ENCODE data around the gene LRP1-AS. TPM values are rescaled to one million over a fixed set of nuclear protein-coding genes. Genes with fewer than 3 reads are reported as not detected.

The LRP1-AS gene
- total RNA-seq, 1 experiment from 2014 or later: not detected

DNA sequence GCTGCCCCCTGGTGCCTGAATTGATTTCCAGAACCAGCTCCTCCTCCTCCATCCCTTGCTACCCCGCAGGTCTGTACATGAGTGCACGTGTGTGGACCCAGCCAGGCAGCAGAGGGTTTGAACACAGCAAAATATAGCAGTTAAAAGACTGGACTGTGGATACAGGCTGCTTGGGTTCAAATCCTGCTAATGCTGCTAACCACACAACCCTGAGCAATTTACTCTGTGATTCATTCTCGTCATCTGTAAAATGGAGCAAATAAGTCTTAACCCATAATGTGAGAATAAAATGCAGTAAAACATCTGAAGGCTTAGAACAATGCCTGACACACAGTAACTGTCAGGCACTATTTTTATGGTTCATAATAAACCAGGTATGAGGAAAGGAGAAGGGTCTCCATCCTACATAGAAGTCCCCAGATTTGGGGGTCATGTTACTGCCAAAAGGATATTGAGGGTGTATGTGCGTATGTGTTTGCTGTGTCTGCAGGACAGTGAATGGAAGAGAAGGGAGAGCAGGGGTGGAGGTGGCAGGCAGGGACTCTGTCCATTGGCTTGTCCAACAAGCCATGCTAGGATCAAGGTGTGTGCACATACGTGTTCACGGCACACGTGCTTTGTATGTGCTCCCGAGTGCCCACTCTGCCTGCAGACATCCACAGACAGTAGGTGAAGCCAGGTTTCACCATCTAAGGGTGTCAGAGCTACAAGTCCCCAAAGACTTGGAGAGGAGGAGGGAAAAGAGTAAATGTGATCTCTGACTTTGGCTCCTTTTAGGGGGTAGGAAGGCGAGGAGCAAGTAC is 34.7 kb downstream of the LRP1-AS start:
- DNase-seq (ENCODE audit: unreplicated experiment): no peak
- peak overlapping the region; percentile 80 for H3K4me3 Mint-ChIP-seq (ENCODE audit: unreplicated experiment)
- POLR2A ChIA-PET: interaction anchor here (0.5 to 10.2 kb wide), 35 partner anchors 9 to 1040 kb away, joined by 3 to 610 read pairs (median 8); partner anchors contain the start of genes LRP1, NAB2, NACA and NEMP1
- H3K27ac Mint-ChIP-seq (ENCODE audit: low read depth, unreplicated experiment): peak overlapping the region; percentile 89
- intact Hi-C loops (cut with micrococcal nuclease): loop anchor here (1.0 kb wide), 2 partner anchors 43 to 104 kb away; no protein-coding TSS in a partner anchor
- CTCF ChIA-PET: interaction anchor here (0.5 to 7.3 kb wide), 27 partner anchors 10 to 426 kb away, joined by 3 to 147 read pairs (median 5); partner anchors contain the start of genes GLI1, NAB2 and NEMP1
- H3K27me3 Mint-ChIP-seq (ENCODE audit: insufficient read depth, unreplicated experiment): no peaks in the 10 kb centered on the region
- BruUV-seq (replicated peaks): no TSS peak
- H3K36me3 Mint-ChIP-seq (ENCODE audit: insufficient read depth, unreplicated experiment): peaks cover 16% of the 10 kb centered on the region
- H3K9me3 Mint-ChIP-seq (ENCODE audit: unreplicated experiment): no peaks in the 10 kb centered on the region
- TF ChIP-seq, protein P1, sequence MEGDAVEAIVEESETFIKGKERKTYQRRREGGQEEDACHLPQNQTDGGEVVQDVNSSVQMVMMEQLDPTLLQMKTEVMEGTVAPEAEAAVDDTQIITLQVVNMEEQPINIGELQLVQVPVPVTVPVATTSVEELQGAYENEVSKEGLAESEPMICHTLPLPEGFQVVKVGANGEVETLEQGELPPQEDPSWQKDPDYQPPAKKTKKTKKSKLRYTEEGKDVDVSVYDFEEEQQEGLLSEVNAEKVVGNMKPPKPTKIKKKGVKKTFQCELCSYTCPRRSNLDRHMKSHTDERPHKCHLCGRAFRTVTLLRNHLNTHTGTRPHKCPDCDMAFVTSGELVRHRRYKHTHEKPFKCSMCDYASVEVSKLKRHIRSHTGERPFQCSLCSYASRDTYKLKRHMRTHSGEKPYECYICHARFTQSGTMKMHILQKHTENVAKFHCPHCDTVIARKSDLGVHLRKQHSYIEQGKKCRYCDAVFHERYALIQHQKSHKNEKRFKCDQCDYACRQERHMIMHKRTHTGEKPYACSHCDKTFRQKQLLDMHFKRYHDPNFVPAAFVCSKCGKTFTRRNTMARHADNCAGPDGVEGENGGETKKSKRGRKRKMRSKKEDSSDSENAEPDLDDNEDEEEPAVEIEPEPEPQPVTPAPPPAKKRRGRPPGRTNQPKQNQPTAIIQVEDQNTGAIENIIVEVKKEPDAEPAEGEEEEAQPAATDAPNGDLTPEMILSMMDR (IDR thresholded peaks at IDR 0.05; ENCODE audit: unreplicated experiment): no peak
- H3K4me1 Mint-ChIP-seq (ENCODE audit: insufficient read depth, unreplicated experiment): peaks cover 28% of the 10 kb centered on the region

DNA sequence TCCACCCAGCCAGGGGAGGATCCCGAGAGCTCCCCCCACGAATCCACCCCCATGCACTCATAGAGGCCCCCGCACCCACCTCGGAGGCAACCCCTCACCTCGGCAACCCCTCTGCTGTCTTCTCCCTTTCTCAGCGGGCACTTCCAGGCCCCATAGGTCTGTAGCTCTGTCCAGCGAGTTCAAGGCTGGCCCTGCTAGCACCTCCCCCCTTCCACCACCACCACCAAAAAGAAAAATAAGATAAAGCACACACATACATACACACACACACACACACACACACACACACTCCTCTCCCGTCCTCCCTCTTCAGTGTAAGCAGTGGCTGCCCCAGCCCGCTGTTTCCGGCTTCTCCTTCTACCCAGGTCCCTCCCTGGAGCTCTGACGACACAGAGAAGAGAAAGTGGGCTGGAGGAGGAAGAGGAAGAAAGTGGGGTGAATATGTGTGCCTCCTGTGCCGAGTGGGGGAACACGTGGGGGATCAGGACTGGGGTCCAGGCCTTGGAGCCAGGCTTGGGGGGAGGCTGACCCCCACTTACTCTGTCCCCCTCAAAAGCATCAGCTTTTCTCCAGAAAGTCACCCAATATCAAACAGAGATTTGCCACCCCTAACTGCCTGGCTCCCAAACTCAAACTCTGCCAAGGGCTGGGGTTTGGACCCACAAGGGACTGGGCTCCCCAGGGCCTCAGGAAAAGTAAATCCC is 36.2 kb downstream of the LRP1-AS start, which contains the start of gene STAT6:
Gene STAT6 (minus strand): TSS at position 332 of the 704 bp plus-strand sequence. CDS start 3,084 bp downstream, outside the sequence.
- DNase-seq (ENCODE audit: unreplicated experiment): peak; percentile 86
- CTCF ChIA-PET: interaction anchor here (0.6 to 7.3 kb wide), 27 partner anchors 12 to 482 kb away, joined by 3 to 147 read pairs (median 5); partner anchors contain the start of genes NAB2, NEMP1 and ZBTB39
- no peaks in the 10 kb centered on the region for H3K27me3 Mint-ChIP-seq (ENCODE audit: insufficient read depth, unreplicated experiment)
- no peaks in the 10 kb centered on the region for H3K9me3 Mint-ChIP-seq (ENCODE audit: unreplicated experiment)
- intact Hi-C loops (cut with micrococcal nuclease): loop anchor here (1.0 kb wide), 1 partner anchor 23 kb away; no protein-coding TSS in a partner anchor
- peaks cover 26% of the 10 kb centered on the region for H3K36me3 Mint-ChIP-seq (ENCODE audit: insufficient read depth, unreplicated experiment)
- H3K4me3 Mint-ChIP-seq (ENCODE audit: unreplicated experiment): peak within 1 kb of the TSS; percentile 80
- H3K4me1 Mint-ChIP-seq (ENCODE audit: insufficient read depth, unreplicated experiment): peaks cover 35% of the 10 kb centered on the region
- POLR2A ChIA-PET: interaction anchor here (0.6 to 10.2 kb wide), 38 partner anchors 8 to 825 kb away, joined by 3 to 610 read pairs (median 6); partner anchors contain the start of genes ATP5F1B, LRP1, NAB2 and NACA
- BruUV-seq (replicated peaks): no TSS peak
- TF ChIP-seq, protein P1 (IDR thresholded peaks at IDR 0.05; ENCODE audit: unreplicated experiment): no peak
- peak within 1 kb of the TSS; percentile 89 for H3K27ac Mint-ChIP-seq (ENCODE audit: low read depth, unreplicated experiment)

- TSS peak; percentile 66 for BruUV-seq (replicated peaks)
- H3K36me3 Mint-ChIP-seq (ENCODE audit: insufficient read depth, unreplicated experiment): peaks cover 32% of the 10 kb centered on the region
- CTCF ChIA-PET: interaction anchor here (0.6 to 7.3 kb wide), 12 partner anchors 13 to 351 kb away, joined by 3 to 147 read pairs (median 20); partner anchors contain the start of genes NAB2 and NEMP1
- POLR2A ChIA-PET: interaction anchor here (0.6 to 10.2 kb wide), 17 partner anchors 16 to 464 kb away, joined by 3 to 610 read pairs (median 15); partner anchors contain the start of genes ATP5F1B, LRP1, NAB2 and NACA
- TF ChIP-seq, protein P1 (IDR thresholded peaks at IDR 0.05; ENCODE audit: unreplicated experiment): no peak
- DNase-seq (ENCODE audit: unreplicated experiment): peak; percentile 53
- H3K4me1 Mint-ChIP-seq (ENCODE audit: insufficient read depth, unreplicated experiment): peaks cover 35% of the 10 kb centered on the region
- H3K27ac Mint-ChIP-seq (ENCODE audit: low read depth, unreplicated experiment): peak overlapping the region; percentile 89
- no peaks in the 10 kb centered on the region for H3K9me3 Mint-ChIP-seq (ENCODE audit: unreplicated experiment)
- H3K4me3 Mint-ChIP-seq (ENCODE audit: unreplicated experiment): peak overlapping the region; percentile 80
- intact Hi-C loops (cut with micrococcal nuclease): loop anchor here (1.0 kb wide), 1 partner anchor 22 kb away; no protein-coding TSS in a partner anchor
- no peaks in the 10 kb centered on the region for H3K27me3 Mint-ChIP-seq (ENCODE audit: insufficient read depth, unreplicated experiment)
Measured at GRCh38 chr12:57110104-57111030, 37.1 kb downstream of the LRP1-AS start.

Measured in MCF 10A (cell line).